HL-60 (cell line): ENCODE results near the gene THBS4.

Source experiments
- DNase-seq, 2 experiments: peaks; one replicate each; pipeline ENCODE4 v3.0.0-alpha.2; 2010 to 2020; ENCODE audit warnings: low read depth in 1 of 2, low spot score in 1 of 2
- H3K27ac ChIP-seq: fragments of 250-450 bp; sonication (Bioruptor Pico); replicated peaks from 2 replicates; pipeline ENCODE4 v1.5.1; 2020; ENCODE audit warnings: mild to moderate bottlenecking, moderate library complexity
- H3K27me3 ChIP-seq: fragments of 250-450 bp; sonication (Bioruptor Pico); 2 replicates; pipeline ENCODE4 v1.5.1; 2021; ENCODE audit warnings: mild to moderate bottlenecking, moderate library complexity; ENCODE audit not compliant: insufficient read depth, poor library complexity, severe bottlenecking
- H3K4me3 ChIP-seq: replicated peaks from 2 replicates; pipeline ENCODE4 v1.5.1; 2011; ENCODE audit warnings: mild to moderate bottlenecking, control low read depth, low read length; ENCODE audit not compliant: insufficient read depth
- CTCF ChIP-seq: IDR thresholded peaks from one replicate; pipeline ENCODE4 v1.5.1; 2011; ENCODE audit warnings: low read length, control low read depth, inconsistent platforms; ENCODE audit not compliant: insufficient read depth
- GABPA ChIP-seq: IDR thresholded peaks from 2 replicates; pipeline ENCODE4 v1.6.1; 2012; ENCODE audit warnings: low read depth
- POLR2AphosphoS5 ChIP-seq: IDR thresholded peaks from 2 replicates; pipeline ENCODE4 v1.6.1; 2012; ENCODE audit warnings: low read depth
- REST ChIP-seq: IDR thresholded peaks from 2 replicates; pipeline ENCODE4 v1.6.1; 2012; ENCODE audit warnings: low read depth; ENCODE audit not compliant: insufficient replicate concordance
- SPI1 ChIP-seq: IDR thresholded peaks from 2 replicates; pipeline ENCODE4 v1.6.1; 2012; ENCODE audit warnings: low read depth, mild to moderate bottlenecking, borderline replicate concordance

THBS4 gene

GRCh38 chr5:80067016-80067415 lies 31.9 kb downstream of the THBS4 start:
- Histone ChIP-seq H3K27ac (peak overlapping the region; percentile 69), H3K4me3 (no peak overlapping the region), H3K27me3 (no peaks in the 10 kb centered on the region)
- no peak for DNase-seq
- no peak for TF ChIP-seq GABPA
- no peak for TF ChIP-seq REST
- TF ChIP-seq CTCF = no peak
- no peak for TF ChIP-seq POLR2AphosphoS5
- no peak for TF ChIP-seq SPI1

DNA sequence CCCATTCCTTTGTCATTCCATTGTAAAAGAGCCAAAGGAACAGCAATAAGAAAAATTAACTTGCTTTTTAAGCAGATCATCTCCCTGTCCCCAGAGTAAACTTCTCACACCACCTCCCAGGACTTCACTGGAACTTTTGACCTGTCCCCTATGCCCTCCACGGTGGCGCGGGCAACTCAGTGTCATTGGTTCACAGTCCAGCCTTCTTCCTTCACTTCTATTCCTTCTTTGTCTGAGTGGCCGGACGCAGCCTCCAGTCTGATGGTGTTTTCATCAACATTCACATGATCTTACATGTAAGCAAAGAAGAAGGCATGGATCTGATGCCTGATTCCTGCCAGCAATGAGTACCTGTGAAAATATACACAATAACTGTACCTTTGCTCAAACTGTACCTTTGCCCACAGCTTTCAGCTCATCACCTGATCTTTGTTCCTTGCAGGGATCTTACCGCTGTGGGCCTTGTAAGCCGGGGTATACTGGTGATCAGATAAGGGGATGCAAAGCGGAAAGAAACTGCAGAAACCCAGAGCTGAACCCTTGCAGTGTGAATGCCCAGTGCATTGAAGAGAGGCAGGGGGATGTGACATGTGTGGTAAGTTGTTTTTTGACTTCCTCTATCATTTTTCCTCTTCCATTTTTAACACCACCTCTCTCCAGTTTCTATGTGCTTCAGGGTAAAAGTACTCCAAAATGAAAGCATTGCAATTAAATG lies 32.5 kb downstream of the THBS4 start:
- peak overlapping the region; percentile 69 for H3K27ac ChIP-seq
- no peak overlapping the region for H3K4me3 ChIP-seq
- H3K27me3 ChIP-seq = no peaks in the 10 kb centered on the region
- TF ChIP-seq SPI1 (peak; percentile 36; the same call in 1 of the 2 replicates), GABPA (no peak)
- DNase-seq = peak in 1 of 2 experiments; percentile 20

GRCh38 chr5:80068246-80068636 lies 33.1 kb downstream of the THBS4 start:
- no peaks in the 10 kb centered on the region for H3K27me3 ChIP-seq
- no peak overlapping the region for H3K4me3 ChIP-seq
- TF ChIP-seq POLR2AphosphoS5 = no peak
- no peak for TF ChIP-seq REST
- TF ChIP-seq SPI1 = no peak
- no peak for TF ChIP-seq CTCF
- TF ChIP-seq GABPA = no peak
- peak overlapping the region; percentile 69 for H3K27ac ChIP-seq
- no peak for DNase-seq

DNA sequence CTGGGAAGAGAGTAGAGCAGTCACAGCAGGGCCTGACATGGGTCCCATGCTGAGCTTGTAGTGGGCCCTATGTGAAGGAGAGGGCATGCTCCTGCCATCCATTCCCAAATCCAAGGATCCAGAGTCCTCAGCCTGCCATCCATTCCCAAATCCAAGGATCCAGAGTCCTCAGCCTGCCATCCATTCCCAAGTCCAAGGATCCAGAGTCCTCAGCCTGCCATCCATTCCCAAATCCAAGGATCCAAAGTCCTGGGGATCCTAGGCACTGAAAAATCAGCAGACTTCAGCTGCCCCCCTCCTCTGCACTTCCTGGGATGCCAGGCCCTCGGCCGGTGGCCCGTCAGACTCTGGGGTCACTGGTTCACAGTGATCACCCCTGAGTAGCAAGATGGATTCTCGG lies 33.6 kb downstream of the THBS4 start:
- no peak overlapping the region for H3K4me3 ChIP-seq
- no peak overlapping the region for H3K27ac ChIP-seq
- no peak for TF ChIP-seq REST
- TF ChIP-seq CTCF = no peak
- TF ChIP-seq GABPA = no peak
- no peak for TF ChIP-seq POLR2AphosphoS5
- no peak for TF ChIP-seq SPI1
- no peak for DNase-seq
- no peaks in the 10 kb centered on the region for H3K27me3 ChIP-seq
